SK-N-SH (cell line): ENCODE measurements around the gene HEY2.

Experiments used
- EP300 ChIP-seq, 2 experiments: IDR thresholded peaks; 2 replicates each; pipeline versions ENCODE4 v1.4.0 to v1.6.1; 2012; ENCODE audit warnings: borderline replicate concordance in 1 of 2, low read depth in 1 of 2, low read length in 1 of 2
- FOXJ3 ChIP-seq: sonication (generic); formaldehyde crosslinking; IDR thresholded peaks from 2 replicates; pipeline ENCODE4 v1.5.1; 2020; ENCODE audit warnings: mild to moderate bottlenecking, missing genetic modification reagents
- GABPA ChIP-seq: IDR thresholded peaks from 2 replicates; pipeline ENCODE4 v1.4.0; 2012; ENCODE audit warnings: low read depth, mild to moderate bottlenecking
- JUND ChIP-seq: IDR thresholded peaks from 2 replicates; pipeline ENCODE4 v1.4.0; 2012
- NRF1 ChIP-seq: IDR thresholded peaks from 2 replicates; pipeline ENCODE4 v1.6.1; 2012; ENCODE audit warnings: low read depth, mild to moderate bottlenecking, low read length
- POLR2AphosphoS5 ChIP-seq: IDR thresholded peaks from 2 replicates; pipeline ENCODE4 v1.6.1; 2012; ENCODE audit warnings: low read depth, low read length
- SIN3A ChIP-seq: IDR thresholded peaks from 2 replicates; pipeline ENCODE4 v1.6.1; 2012; ENCODE audit warnings: low read depth, mild to moderate bottlenecking, low read length, moderate library complexity, borderline replicate concordance
- TF ChIP-seq, protein P1 (sequence below): fragments of 200-600 bp; sonication (generic); IDR thresholded peaks from 2 replicates; pipeline ENCODE4 v1.6.1; 2017; ENCODE audit warnings: antibody characterized with exemption, mild to moderate bottlenecking, moderate library complexity
- TF ChIP-seq, protein P2 (sequence below): IDR thresholded peaks from 2 replicates; pipeline ENCODE4 v1.6.1; 2012; ENCODE audit warnings: mild to moderate bottlenecking, low read depth, low read length, moderate library complexity
- TF ChIP-seq, protein P3 (sequence below): IDR thresholded peaks from 2 replicates; pipeline ENCODE4 v1.4.0; 2012; ENCODE audit warnings: low read depth, borderline replicate concordance
- TF ChIP-seq, protein P4 (sequence below): fragments of 150-350 bp; IDR thresholded peaks from 2 replicates; pipeline ENCODE4 v1.6.1; 2017; ENCODE audit warnings: antibody characterized with exemption, low read length, low read depth, borderline replicate concordance

DNA sequence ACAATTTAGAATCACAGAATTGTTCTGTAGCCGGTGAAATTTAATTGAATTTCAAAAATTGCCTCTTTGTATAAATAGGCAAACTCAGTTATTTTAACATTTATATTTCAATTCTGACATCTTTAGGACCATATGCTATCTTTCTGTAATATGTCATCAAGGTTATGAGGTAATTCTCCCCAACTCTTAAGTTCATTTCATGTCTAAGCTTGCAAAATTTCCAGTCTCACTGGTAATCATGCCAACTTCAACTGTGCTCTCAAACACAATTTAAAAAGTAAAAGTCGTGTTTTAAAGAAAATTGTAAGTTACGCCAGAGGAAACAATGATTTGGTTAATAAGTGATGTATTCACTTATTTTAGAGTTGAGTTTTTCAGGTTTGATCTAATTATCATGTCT, 42.7 kb downstream of the HEY2 start:
- TF ChIP-seq, protein P1, sequence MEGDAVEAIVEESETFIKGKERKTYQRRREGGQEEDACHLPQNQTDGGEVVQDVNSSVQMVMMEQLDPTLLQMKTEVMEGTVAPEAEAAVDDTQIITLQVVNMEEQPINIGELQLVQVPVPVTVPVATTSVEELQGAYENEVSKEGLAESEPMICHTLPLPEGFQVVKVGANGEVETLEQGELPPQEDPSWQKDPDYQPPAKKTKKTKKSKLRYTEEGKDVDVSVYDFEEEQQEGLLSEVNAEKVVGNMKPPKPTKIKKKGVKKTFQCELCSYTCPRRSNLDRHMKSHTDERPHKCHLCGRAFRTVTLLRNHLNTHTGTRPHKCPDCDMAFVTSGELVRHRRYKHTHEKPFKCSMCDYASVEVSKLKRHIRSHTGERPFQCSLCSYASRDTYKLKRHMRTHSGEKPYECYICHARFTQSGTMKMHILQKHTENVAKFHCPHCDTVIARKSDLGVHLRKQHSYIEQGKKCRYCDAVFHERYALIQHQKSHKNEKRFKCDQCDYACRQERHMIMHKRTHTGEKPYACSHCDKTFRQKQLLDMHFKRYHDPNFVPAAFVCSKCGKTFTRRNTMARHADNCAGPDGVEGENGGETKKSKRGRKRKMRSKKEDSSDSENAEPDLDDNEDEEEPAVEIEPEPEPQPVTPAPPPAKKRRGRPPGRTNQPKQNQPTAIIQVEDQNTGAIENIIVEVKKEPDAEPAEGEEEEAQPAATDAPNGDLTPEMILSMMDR: no peak
- TF ChIP-seq EP300 (IDR thresholded peaks at IDR 0.05; ENCODE audit: borderline replicate concordance in 1 of 2, low read depth in 1 of 2, low read length in 1 of 2) (no peak), NRF1 (no peak), JUND (no peak), POLR2AphosphoS5 (no peak), SIN3A (no peak), GABPA (no peak), FOXJ3 (no peak)
- TF ChIP-seq, protein P2, sequence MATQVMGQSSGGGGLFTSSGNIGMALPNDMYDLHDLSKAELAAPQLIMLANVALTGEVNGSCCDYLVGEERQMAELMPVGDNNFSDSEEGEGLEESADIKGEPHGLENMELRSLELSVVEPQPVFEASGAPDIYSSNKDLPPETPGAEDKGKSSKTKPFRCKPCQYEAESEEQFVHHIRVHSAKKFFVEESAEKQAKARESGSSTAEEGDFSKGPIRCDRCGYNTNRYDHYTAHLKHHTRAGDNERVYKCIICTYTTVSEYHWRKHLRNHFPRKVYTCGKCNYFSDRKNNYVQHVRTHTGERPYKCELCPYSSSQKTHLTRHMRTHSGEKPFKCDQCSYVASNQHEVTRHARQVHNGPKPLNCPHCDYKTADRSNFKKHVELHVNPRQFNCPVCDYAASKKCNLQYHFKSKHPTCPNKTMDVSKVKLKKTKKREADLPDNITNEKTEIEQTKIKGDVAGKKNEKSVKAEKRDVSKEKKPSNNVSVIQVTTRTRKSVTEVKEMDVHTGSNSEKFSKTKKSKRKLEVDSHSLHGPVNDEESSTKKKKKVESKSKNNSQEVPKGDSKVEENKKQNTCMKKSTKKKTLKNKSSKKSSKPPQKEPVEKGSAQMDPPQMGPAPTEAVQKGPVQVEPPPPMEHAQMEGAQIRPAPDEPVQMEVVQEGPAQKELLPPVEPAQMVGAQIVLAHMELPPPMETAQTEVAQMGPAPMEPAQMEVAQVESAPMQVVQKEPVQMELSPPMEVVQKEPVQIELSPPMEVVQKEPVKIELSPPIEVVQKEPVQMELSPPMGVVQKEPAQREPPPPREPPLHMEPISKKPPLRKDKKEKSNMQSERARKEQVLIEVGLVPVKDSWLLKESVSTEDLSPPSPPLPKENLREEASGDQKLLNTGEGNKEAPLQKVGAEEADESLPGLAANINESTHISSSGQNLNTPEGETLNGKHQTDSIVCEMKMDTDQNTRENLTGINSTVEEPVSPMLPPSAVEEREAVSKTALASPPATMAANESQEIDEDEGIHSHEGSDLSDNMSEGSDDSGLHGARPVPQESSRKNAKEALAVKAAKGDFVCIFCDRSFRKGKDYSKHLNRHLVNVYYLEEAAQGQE: no peak
- TF ChIP-seq, protein P3, sequence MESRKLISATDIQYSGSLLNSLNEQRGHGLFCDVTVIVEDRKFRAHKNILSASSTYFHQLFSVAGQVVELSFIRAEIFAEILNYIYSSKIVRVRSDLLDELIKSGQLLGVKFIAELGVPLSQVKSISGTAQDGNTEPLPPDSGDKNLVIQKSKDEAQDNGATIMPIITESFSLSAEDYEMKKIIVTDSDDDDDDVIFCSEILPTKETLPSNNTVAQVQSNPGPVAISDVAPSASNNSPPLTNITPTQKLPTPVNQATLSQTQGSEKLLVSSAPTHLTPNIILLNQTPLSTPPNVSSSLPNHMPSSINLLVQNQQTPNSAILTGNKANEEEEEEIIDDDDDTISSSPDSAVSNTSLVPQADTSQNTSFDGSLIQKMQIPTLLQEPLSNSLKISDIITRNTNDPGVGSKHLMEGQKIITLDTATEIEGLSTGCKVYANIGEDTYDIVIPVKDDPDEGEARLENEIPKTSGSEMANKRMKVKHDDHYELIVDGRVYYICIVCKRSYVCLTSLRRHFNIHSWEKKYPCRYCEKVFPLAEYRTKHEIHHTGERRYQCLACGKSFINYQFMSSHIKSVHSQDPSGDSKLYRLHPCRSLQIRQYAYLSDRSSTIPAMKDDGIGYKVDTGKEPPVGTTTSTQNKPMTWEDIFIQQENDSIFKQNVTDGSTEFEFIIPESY: no peak
- TF ChIP-seq, protein P4, sequence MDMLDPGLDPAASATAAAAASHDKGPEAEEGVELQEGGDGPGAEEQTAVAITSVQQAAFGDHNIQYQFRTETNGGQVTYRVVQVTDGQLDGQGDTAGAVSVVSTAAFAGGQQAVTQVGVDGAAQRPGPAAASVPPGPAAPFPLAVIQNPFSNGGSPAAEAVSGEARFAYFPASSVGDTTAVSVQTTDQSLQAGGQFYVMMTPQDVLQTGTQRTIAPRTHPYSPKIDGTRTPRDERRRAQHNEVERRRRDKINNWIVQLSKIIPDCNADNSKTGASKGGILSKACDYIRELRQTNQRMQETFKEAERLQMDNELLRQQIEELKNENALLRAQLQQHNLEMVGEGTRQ: no peak
